Suprapubic skin (tissue), 4 donors: ENCODE results near the gene GALNT6. TPM values are rescaled to one million over a fixed set of nuclear protein-coding genes. Genes with fewer than 3 reads are reported as not detected.

ENCODE experiments used
- DNase-seq, 2 donors: peaks; one replicate each; pipeline ENCODE4 v3.0.0-alpha.2; 2019; ENCODE audit warnings: low spot score in 2 of 2
- H3K27ac ChIP-seq: fragments of 200-600 bp; sonication (generic); one replicate; pipeline ENCODE4 v1.5.1; 2019
- H3K27me3 ChIP-seq: fragments of 200-600 bp; sonication (generic); one replicate; pipeline ENCODE4 v1.5.1; 2019
- H3K36me3 ChIP-seq: fragments of 200-600 bp; sonication (generic); one replicate; pipeline ENCODE4 v1.5.1; 2019
- H3K4me1 ChIP-seq: fragments of 200-600 bp; sonication (generic); one replicate; pipeline ENCODE4 v1.5.1; 2019
- H3K4me3 ChIP-seq: fragments of 200-600 bp; sonication (generic); one replicate; pipeline ENCODE4 v1.5.1; 2019; ENCODE audit warnings: mild to moderate bottlenecking
- H3K9me3 ChIP-seq: fragments of 200-600 bp; sonication (generic); one replicate; pipeline ENCODE4 v1.5.1; 2019
- CTCF ChIP-seq, 2 donors: fragments of 200-600 bp in 1 of 2; fragments of 450-650 bp in 1 of 2; sonication (generic) in 1 of 2; IDR thresholded peaks; one replicate each; pipeline ENCODE4 v1.5.1; 2016 to 2019; ENCODE audit warnings: antibody characterized with exemption in 2 of 2, mild to moderate bottlenecking in 1 of 2, moderate library complexity in 1 of 2
- EP300 ChIP-seq: sonication (generic); formaldehyde crosslinking; IDR thresholded peaks from one replicate; pipeline ENCODE4 v1.6.1; 2017; ENCODE audit warnings: antibody characterized with exemption
- POLR2A ChIP-seq, 2 donors: fragments of 450-650 bp; IDR thresholded peaks; one replicate each; pipeline ENCODE4 v1.6.1; 2017; ENCODE audit warnings: antibody characterized with exemption in 2 of 2, mild to moderate bottlenecking in 2 of 2, moderate library complexity in 2 of 2
- POLR2AphosphoS5 ChIP-seq, 3 donors: sonication (generic); formaldehyde crosslinking; IDR thresholded peaks; one replicate each; pipeline ENCODE4 v1.6.1; 2017; ENCODE audit warnings: antibody characterized with exemption in 3 of 3
- WGBS: methylation state at CpG from one replicate; pipeline ENCODE4 v1.1.5; 2018; 5-methylcytosine and 5-hydroxymethylcytosine counted together
- total RNA-seq, 4 donors: library from RNA; depleted of rRNA; stranded (reverse); fragments of >200 nt; gene quantifications; one replicate each; pipeline ENCODE4 v1.1.0, GENCODE V29; 2016

GALNT6 gene
- total RNA-seq, 4 donors from 2014 or later: 2.0 to 33.8 (median 8.8) TPM

GRCh38 chr12:51349026-51349425 is 42.2 kb downstream of the GALNT6 start:
- DNase-seq: no peak
- WGBS: 92% methylated on average over 5 of the region's 5 CpGs
- Histone ChIP-seq H3K4me1 (no peaks in the 10 kb centered on the region), H3K36me3 (no peaks in the 10 kb centered on the region), H3K27me3 (no peaks in the 10 kb centered on the region), H3K9me3 (no peaks in the 10 kb centered on the region), H3K27ac (no peak overlapping the region), H3K4me3 (no peak overlapping the region)
- TF ChIP-seq CTCF (IDR thresholded peaks at IDR 0.05): no peak
- TF ChIP-seq EP300: no peak
- TF ChIP-seq POLR2AphosphoS5 (IDR thresholded peaks at IDR 0.05): no peak
- no peak for TF ChIP-seq POLR2A (IDR thresholded peaks at IDR 0.05)

DNA sequence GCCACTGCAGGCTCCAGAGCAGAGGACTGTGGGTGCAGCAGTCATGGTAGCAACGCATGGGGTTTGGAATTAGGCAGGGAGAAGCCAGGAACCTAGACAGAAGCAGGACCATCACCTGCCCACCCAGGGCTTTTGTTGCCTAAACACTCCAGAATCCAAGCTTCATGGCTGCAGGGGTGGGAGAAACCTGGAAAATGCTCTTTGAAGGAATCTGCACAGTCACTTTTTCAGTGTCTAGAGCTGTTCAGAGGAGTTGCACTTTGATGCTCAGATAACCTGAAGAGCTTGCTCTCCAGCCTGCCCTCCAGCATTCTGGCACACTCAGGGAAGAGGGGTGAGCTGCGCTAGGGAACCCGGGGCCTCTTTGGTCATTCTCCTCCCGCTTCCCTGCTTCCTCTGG is 43.1 kb downstream of the GALNT6 start:
- Histone ChIP-seq H3K36me3 (no peaks in the 10 kb centered on the region), H3K27ac (no peak overlapping the region), H3K4me1 (no peaks in the 10 kb centered on the region), H3K9me3 (no peaks in the 10 kb centered on the region), H3K27me3 (no peaks in the 10 kb centered on the region), H3K4me3 (no peak overlapping the region)
- WGBS: 80% methylated on average over 4 of the region's 4 CpGs
- TF ChIP-seq CTCF (IDR thresholded peaks at IDR 0.05) (no peak), POLR2A (IDR thresholded peaks at IDR 0.05) (no peak), EP300 (no peak), POLR2AphosphoS5 (IDR thresholded peaks at IDR 0.05) (no peak)
- DNase-seq: no peak

DNA sequence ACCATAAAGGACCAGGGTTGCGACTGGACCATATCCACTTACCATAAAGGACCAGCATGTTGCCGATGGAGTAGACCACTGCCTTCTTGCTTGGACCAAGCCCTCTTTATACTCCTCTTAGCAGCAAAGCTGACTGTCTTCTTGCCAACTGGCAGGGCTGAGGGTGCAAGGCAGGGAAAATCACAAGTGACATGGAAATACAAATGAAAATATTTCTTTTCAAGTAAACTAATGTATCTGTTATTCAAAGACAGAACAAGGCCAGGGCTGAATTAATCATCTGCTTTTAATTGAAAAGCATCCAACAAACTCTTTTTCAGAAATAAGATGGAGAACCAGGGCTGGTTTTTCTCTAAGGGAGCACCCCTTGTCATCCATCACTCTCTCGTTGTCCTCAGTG is 44.6 kb downstream of the GALNT6 start, which contains the start of gene CELA1:
Gene CELA1 (minus strand): TSS at position 99 of the 400 bp plus-strand sequence. CDS start 41 bp downstream, at position 58.
- no peak for DNase-seq
- WGBS: 75% methylated on average over 3 of the region's 3 CpGs
- H3K36me3 ChIP-seq: no peaks in the 10 kb centered on the region
- H3K4me3 ChIP-seq: no peak within 1 kb of the TSS
- TF ChIP-seq POLR2A (IDR thresholded peaks at IDR 0.05) (no peak), EP300 (no peak), POLR2AphosphoS5 (IDR thresholded peaks at IDR 0.05) (no peak), CTCF (IDR thresholded peaks at IDR 0.05) (no peak)
- H3K27me3 ChIP-seq: no peaks in the 10 kb centered on the region
- peaks cover 4% of the 10 kb centered on the region for H3K4me1 ChIP-seq
- H3K27ac ChIP-seq: no peak within 1 kb of the TSS
- H3K9me3 ChIP-seq: no peaks in the 10 kb centered on the region

DNA sequence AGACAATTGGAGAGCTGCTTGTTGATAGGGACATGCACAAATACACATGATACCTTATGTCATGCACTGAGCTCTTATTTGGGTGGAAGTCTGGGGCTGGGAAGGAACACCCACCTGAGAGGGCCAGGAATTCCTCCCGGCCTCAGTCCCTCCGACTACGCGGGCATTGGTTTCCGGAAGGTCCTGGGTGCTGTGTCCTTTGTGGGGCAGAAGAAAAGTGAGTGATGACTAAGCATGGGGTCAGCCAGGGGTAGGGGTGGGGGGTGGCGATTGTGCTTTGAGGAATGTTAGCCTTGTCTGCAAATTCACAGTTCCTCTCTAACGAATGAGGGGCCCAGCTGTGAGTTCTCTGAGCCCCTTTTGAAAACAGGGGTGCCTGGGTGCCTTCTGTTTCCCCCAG is 45.5 kb downstream of the GALNT6 start:
- Histone ChIP-seq H3K4me3 (no peak overlapping the region), H3K36me3 (no peaks in the 10 kb centered on the region), H3K4me1 (peaks cover 11% of the 10 kb centered on the region), H3K27me3 (no peaks in the 10 kb centered on the region), H3K9me3 (no peaks in the 10 kb centered on the region), H3K27ac (no peak overlapping the region)
- DNase-seq: no peak
- TF ChIP-seq CTCF (IDR thresholded peaks at IDR 0.05): no peak
- no peak for TF ChIP-seq POLR2A (IDR thresholded peaks at IDR 0.05)
- no peak for TF ChIP-seq EP300
- no peak for TF ChIP-seq POLR2AphosphoS5 (IDR thresholded peaks at IDR 0.05)
- 72% methylated on average over 7 of the region's 7 CpGs for WGBS

- Histone ChIP-seq H3K4me3 (no peak overlapping the region), H3K36me3 (no peaks in the 10 kb centered on the region), H3K27ac (no peak overlapping the region), H3K27me3 (no peaks in the 10 kb centered on the region), H3K4me1 (peaks cover 11% of the 10 kb centered on the region), H3K9me3 (no peaks in the 10 kb centered on the region)
- no peak for DNase-seq
- WGBS: 69% methylated on average over 2 of the region's 2 CpGs
- TF ChIP-seq POLR2A (IDR thresholded peaks at IDR 0.05) (no peak), POLR2AphosphoS5 (IDR thresholded peaks at IDR 0.05) (no peak), EP300 (no peak), CTCF (IDR thresholded peaks at IDR 0.05) (no peak)
These were observed 48.0 kb downstream of the GALNT6 start for GRCh38 chr12:51343201-51343600.
